HG03045 (cell line): ENCODE measurements around the gene RABIF.

Experiments used
- ATAC-seq: cut with Tn5 transposase; IDR thresholded peaks from one replicate; pipeline ENCODE4 v1.9.1; 2021; ENCODE audit warnings: mild to moderate bottlenecking, moderate library complexity; ENCODE audit not compliant: unreplicated experiment

RABIF gene

GRCh38 chr1:202879128-202879527 lies 9.8 kb downstream of the RABIF start:
- ATAC-seq, result no peak

GRCh38 chr1:202873026-202873425 lies 15.9 kb downstream of the RABIF start:
- ATAC-seq, result no peak

GRCh38 chr1:202871367-202871766 lies 17.6 kb downstream of the RABIF start:
- ATAC-seq, result no peak

GRCh38 chr1:202862679-202863560 lies 26.0 kb downstream of the RABIF start:
- no peak for ATAC-seq

GRCh38 chr1:202861420-202862132 lies 27.4 kb downstream of the RABIF start:
- ATAC-seq, result peak; percentile 85

- peak; percentile 26 for ATAC-seq
These were observed 28.1 kb downstream of the RABIF start for GRCh38 chr1:202860744-202861419.

GRCh38 chr1:202858789-202859414 lies 30.0 kb downstream of the RABIF start:
- no peak for ATAC-seq

GRCh38 chr1:202858331-202858730 lies 30.6 kb downstream of the RABIF start:
- no peak for ATAC-seq

- ATAC-seq, result no peak
These were observed 31.8 kb downstream of the RABIF start for GRCh38 chr1:202857136-202857610.

GRCh38 chr1:202856014-202856413 lies 32.9 kb downstream of the RABIF start:
- no peak for ATAC-seq

- no peak for ATAC-seq
These were observed 34.2 kb downstream of the RABIF start for GRCh38 chr1:202854787-202855186.

GRCh38 chr1:202852163-202852904 lies 36.6 kb downstream of the RABIF start:
- ATAC-seq, result no peak

- no peak for ATAC-seq
These were observed 38.2 kb downstream of the RABIF start for GRCh38 chr1:202850593-202851362.

GRCh38 chr1:202848191-202848542 lies 40.8 kb downstream of the RABIF start:
- ATAC-seq, result peak; percentile 87

- no peak for ATAC-seq
These were observed 44.0 kb downstream of the RABIF start for GRCh38 chr1:202844935-202845334.

GRCh38 chr1:202844259-202844658 lies 44.7 kb downstream of the RABIF start:
- ATAC-seq, result no peak

GRCh38 chr1:202843081-202843480 lies 45.9 kb downstream of the RABIF start:
- ATAC-seq, result no peak

GRCh38 chr1:202837746-202838262 lies 51.1 kb downstream of the RABIF start:
- ATAC-seq, result no peak

GRCh38 chr1:202836623-202837403 lies 52.1 kb downstream of the RABIF start:
- no peak for ATAC-seq
